HepG2 (cell line): Measurements from ENCODE around the gene PEX13. TPM values are rescaled to one million over a fixed set of nuclear protein-coding genes. Genes with fewer than 3 reads are reported as not detected.

Experiments used
- FOXP1 ChIP-seq, 2 experiments: fragments of 450-650 bp in 1 of 2; IDR thresholded peaks; 2 replicates each; pipeline ENCODE4 v1.6.1; 2017 to 2018; ENCODE audit warnings: antibody characterized with exemption in 1 of 2
- KAT8 ChIP-seq: IDR thresholded peaks from 2 replicates; pipeline ENCODE4 v1.6.1; 2016; ENCODE audit warnings: missing genetic modification reagents, missing compliant biosample characterization
- LRRFIP1 ChIP-seq: sonication (generic); formaldehyde crosslinking; conservative IDR thresholded peaks from 2 replicates; pipeline ENCODE4 v1.4.0; 2020; ENCODE audit warnings: missing genetic modification reagents
- ZBTB14 ChIP-seq: sonication (generic); formaldehyde crosslinking; IDR thresholded peaks from 2 replicates; pipeline ENCODE4 v1.4.0; 2020; ENCODE audit warnings: missing genetic modification reagents
- ZNF142 ChIP-seq: sonication (generic); formaldehyde crosslinking; IDR thresholded peaks from 2 replicates; pipeline ENCODE4 v1.4.0; 2020; ENCODE audit warnings: missing genetic modification reagents
- ZNF362 ChIP-seq: sonication (generic); formaldehyde crosslinking; IDR thresholded peaks from 2 replicates; pipeline ENCODE4 v1.4.0; 2020; ENCODE audit warnings: missing genetic modification reagents, mild to moderate bottlenecking, borderline replicate concordance
- ZSCAN25 ChIP-seq: sonication (generic); formaldehyde crosslinking; IDR thresholded peaks from 2 replicates; pipeline ENCODE4 v1.8.0; 2022; ENCODE audit warnings: mild to moderate bottlenecking, missing genetic modification reagents
- polyA plus RNA-seq, 8 experiments: library from polyadenylated mRNA; depleted of rRNA in 3 of 8; stranded (reverse) in 7 of 8; unstranded in 1 of 8; fragments of >200 nt; fragmentation: Illumina TruSeq in 4 of 8; extraction: Trizol in 4 of 8; gene quantifications; 2 replicates each; pipeline versions ENCODE4 v1.2.1 to v1.2.3, GENCODE V29; 2011 to 2016; ENCODE audit warnings: low read depth in 4 of 8, missing spikeins in 1 of 8, mixed read lengths in 1 of 8; ENCODE audit not compliant: insufficient read depth in 1 of 8
- total RNA-seq, 5 experiments: library from RNA; depleted of rRNA; stranded (reverse); fragments of >200 nt; fragmentation: Illumina TruSeq; extraction: Trizol; gene quantifications; 2 replicates each; pipeline ENCODE4 v1.2.3, GENCODE V29; 2016; ENCODE audit warnings: low read depth in 1 of 5

Gene PEX13
- total and polyA plus RNA-seq, 2 of the 13 experiments (the other 11 are each of a cell fraction or from before 2014, with no cell fraction given) = 47.9 to 75.9 TPM

- no peak for TF ChIP-seq FOXP1 (IDR thresholded peaks at IDR 0.05)
- peak; percentile 45; the same call in 1 of the 2 replicates for TF ChIP-seq FOXP1 (CRISPR knock-in tag; IDR thresholded peaks at IDR 0.05)
- TF ChIP-seq KAT8 = peak; percentile 75
- 0 out of 2 replicates have a peak, but pooled peaks have one; percentile 17 for TF ChIP-seq ZNF142 (CRISPR knock-in tag)
- no peak for TF ChIP-seq ZBTB14 (CRISPR knock-in tag)
- no peak; the same call in 1 of the 2 replicates for TF ChIP-seq LRRFIP1 (CRISPR knock-in tag)
- peak; percentile 33; the same call in 1 of the 2 replicates for TF ChIP-seq ZNF362 (CRISPR knock-in tag)
- TF ChIP-seq ZSCAN25 = peak; percentile 63
These were observed 441 bp upstream of the PEX13 start (continued) for GRCh38 chr2:61017003-61017555.
